Hematopoietic multipotent progenitor cell treated with erythropoietin and hydrocortisone succinate and interleukin-3 and kit ligand, for 17 days (in vitro differentiated cells): ENCODE data around the gene AMOTL1.
"Not testable (repeated sequence)": the region's sequence is repeated elsewhere in the genome, so short reads cannot be mapped to it uniquely, and the experiment has no call there.

Experiments used
- DNase-seq: peaks from one replicate; pipeline ENCODE4 v3.0.0-alpha.2; 2015; ENCODE audit warnings: low spot score

Gene AMOTL1

DNA sequence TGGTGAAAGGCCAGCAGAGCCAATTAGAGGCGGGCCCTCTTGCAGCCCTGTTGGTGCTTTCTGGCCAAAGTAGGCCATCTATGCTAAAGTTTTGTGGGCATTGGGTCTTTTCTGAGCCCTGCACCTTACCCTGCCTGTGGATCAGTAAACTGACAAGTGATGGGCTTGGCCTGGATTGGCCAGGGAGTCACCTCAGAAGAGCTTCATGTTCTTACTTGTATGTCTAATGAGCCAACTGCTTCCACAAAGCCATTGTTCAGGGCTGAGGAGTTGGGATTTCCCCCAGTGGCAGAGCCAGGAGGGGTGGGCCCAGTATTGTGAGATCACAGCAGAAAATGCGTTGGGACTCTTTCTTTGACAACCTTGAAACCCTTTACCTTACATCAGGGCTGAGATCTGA lies 114.8 kb downstream of the AMOTL1 start:
- no peak for DNase-seq

DNA sequence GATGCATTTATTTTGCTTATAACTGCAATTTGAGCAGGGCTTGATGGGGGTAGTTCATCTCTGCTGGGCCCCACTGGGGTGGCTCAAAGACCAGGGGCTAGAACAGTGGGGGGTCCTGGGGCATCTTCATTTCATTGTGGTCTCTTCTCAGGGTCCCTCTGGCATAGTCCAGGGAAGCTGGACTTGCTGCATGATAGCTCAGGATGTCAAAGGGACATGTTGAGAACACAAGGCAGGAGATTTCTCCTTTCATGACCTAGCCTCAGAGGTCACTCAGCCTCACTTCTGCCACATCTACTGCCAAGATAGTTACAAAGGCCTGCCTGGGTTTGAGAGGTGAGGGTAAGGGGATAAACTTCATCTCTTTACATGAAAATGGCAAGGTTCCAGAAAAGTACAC lies 115.7 kb downstream of the AMOTL1 start:
- DNase-seq, result no peak

DNA sequence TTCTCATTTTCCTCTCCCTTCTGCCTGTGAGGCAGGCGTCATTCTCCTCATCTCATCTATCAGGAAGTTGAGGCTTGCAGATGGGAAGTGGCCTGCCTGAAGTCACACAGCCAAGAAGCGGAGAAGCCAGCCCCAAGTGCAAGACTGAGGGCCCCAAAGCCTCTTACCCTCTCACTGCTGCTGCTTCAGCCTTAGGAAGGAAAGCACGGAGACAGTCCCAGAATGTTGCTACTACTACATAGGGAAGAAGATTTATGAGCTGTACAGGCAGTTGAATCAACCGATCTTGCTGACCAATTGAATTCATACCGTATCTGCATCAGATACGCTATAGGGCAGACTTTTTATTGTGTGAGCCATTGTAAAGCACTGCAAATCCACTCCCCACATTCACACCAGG lies 116.2 kb downstream of the AMOTL1 start:
- DNase-seq, result no peak

DNA sequence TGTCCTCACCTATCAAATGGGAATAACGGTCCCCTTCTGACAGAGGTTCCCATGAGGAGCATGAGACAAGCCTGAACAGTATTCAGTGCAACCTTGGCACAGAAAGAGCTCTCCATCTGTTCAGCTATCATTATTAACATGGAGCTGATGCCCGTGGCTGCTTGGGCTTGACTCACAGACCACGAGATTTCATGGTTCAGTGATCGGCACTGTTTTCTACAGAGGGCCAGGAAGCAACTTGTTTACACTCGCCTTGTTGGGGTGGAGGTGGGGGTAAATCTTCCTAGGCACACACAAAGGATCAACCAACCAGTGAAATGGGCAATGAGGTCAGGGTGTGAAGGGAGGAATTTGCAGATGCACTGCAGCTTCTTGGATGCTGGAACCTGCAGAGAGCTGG lies 117.0 kb downstream of the AMOTL1 start:
- no peak for DNase-seq

DNA sequence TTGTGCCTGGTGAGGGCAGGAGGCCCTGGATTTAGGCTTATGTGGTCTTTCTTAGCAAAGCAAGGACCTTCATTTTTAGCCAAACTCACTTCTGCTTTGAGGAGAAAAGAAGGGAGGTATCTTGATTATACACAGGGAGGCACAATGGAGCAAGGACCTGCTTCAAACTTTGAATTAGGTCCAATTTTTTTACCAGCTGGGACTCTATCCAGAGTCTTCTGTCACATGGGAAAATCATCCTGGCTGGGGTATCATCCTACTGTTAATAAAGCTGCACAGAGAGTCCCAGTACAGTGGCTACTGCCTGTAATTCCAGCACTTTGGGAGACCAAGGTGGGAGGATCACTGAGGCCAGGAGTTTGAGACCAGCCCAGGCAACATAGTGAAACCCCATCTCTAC lies 117.4 kb downstream of the AMOTL1 start:
- no peak for DNase-seq

DNA sequence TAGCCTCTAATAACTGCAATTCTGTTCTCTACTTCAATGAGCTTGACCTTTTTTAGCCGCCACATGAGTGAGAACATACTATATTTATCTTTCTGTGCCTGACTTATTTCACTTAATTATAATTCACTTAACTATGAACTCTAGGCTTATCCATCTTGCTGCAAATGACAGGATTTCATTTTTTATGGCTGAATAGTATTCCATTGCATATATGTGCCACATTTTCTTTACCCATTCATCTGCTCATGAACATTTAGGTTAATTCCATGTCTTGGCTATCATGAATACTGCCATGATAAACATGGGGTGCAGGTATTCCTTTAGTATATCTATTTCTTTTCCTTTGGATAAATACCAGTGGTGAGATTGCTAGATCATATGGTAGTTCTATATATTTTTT lies 120.0 kb downstream of the AMOTL1 start:
- no peak for DNase-seq

DNA sequence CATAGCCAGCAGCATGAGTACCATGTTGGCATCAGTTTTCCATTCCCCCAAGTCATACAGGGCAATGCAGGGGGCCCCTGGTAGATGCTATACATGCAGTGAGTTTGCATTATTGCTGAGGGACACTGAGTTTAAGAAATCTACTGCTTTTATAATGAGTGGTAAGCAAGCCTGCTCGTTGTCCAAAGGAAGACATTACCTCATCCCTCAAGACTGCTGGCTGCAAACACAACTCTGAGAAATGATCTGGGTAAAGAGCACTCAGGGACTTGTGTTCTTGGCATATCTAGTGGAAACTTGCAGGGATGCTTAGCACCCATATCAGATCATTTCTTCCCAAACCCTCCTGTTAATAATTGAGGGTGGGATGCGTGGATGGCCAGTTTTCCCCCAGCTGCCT lies 127.3 kb downstream of the AMOTL1 start:
- no peak for DNase-seq

DNA sequence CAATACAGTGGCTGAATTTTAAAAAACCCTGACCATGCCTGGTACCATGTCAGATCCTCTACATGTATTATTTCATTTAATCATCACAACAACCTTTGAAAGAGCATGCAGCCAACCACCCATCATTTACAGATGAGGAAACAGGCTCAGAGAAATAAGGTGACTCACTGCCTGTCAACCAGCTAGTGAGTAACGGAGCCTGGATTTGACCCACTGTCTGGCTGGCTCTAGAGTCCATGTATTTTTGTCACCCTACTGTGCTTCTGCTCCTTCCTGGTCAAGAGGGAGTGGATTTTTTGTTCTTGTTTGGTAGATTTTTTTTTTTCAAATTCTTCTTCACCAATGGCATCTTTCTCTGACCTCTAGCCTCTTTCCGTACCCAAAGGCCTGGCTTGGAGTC lies 127.8 kb downstream of the AMOTL1 start:
- DNase-seq, result no peak

DNA sequence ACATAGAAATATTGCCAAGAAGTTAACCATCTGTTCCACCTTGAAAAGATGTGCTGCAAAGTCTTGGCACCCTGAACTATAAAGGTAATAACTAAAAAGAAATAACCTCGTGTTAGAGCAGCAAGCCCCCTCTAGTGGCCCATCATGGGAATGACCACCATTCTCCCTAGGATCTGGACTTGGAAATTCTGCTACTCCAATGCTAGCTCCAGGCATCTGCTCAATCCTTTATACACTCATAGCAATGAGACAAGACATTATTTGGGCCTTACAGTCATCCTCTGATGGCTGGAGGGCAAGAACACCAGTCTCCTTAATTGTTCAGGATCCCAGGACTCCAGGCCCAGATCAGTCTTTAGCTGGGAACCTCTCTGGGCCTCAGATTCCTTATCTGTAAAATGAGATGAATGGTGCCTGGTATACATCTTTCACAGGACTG lies 129.2 kb downstream of the AMOTL1 start:
- DNase-seq, result peak; percentile 43

DNA sequence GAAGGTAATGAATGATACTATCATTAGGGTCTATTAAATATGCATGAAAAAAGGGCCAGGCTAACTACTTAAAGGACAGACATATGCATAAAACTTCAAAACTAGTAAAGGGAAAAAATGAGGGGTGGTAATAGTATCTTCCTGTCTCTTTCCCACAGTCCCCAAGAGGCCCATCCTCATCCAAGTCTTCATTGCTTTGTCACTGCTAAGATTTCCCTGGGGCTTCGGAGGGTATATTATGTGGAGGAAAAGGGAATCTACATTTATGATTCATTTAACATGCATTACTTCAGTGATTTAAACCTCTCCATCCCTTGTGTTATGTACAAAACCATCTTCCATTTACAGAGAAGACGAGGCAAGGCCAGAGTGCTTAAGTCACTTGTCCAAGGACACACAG lies 139.1 kb downstream of the AMOTL1 start:
- DNase-seq, result no peak

DNA sequence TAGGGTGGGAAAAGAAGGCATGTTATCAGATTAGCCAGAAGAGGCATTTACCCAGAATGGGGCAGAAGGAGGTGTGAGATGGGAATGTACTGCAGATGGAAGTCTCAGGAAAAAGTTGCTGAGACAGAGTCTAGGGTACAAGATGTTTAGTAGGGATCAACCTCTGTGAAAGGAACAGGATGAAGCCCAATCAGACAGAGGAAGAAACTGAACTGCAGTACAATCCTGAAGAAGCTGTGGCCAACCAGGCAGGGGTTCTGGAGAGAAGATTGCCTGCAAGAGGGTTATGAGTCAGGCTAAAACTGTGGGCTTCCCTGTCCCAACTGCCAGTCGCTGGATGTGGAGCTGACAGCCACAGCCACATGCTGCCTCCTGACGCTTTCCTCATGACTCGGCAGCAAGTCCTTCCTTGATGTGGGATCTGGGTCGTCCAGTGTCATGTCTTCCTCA lies 141.2 kb downstream of the AMOTL1 start:
- DNase-seq, result no peak

DNA sequence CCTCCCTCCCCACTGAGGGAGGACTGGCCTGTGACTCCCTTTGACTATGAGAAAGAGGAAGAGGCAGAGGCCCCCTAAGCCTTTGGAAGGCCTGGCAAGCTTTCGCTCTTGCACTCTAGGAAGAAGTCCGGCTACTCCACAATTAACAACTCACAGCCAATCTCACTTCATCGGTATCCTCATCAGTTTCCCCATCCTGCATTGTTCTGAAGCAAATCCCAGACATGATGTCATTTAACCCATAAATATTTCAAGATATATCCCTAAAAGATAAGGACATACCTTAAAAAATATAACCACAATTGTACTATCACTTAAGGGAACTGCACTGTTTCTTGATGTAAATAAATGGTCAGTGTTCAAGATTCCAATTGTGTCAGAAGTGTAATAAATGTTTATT lies 142.1 kb downstream of the AMOTL1 start:
- DNase-seq, result no peak

DNA sequence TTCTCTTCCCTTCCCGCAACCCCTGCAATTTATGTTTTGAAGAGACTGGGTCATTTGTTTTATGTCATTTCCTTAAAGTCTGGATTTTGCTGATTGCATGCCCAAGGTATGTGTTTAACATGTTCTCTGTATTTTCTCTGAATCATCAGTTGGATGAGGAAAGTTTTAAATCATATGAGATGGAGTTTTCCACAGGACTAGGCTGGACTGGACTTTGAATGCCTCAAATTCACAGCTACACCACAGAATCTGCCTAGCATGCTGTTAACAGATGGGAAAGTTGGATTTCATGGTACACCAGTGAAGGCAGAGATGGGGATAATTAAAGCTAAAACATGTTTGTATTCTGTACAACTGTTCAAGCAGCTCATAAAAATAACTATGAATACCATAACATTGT lies 142.6 kb downstream of the AMOTL1 start:
- no peak for DNase-seq

DNA sequence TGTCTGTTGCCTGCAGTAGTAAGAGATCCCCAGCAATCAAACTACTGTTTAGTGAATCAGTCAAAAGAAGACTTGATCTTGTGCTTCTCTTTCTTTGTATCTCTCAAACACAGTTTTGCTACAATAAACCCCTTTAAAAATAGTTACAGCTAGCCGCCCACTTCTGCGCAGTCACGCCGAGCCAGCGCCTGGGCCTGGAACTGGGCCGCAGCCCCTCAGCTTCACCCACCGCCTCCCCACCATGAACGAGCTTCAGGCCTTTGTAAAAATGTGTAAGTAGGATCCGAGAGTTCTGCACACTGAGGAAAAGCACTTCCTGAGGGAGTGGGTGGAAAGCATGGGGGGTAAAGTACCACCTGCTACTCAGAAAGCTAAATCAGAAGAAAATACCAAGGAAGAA lies 144.7 kb downstream of the AMOTL1 start:
- no peak for DNase-seq

DNA sequence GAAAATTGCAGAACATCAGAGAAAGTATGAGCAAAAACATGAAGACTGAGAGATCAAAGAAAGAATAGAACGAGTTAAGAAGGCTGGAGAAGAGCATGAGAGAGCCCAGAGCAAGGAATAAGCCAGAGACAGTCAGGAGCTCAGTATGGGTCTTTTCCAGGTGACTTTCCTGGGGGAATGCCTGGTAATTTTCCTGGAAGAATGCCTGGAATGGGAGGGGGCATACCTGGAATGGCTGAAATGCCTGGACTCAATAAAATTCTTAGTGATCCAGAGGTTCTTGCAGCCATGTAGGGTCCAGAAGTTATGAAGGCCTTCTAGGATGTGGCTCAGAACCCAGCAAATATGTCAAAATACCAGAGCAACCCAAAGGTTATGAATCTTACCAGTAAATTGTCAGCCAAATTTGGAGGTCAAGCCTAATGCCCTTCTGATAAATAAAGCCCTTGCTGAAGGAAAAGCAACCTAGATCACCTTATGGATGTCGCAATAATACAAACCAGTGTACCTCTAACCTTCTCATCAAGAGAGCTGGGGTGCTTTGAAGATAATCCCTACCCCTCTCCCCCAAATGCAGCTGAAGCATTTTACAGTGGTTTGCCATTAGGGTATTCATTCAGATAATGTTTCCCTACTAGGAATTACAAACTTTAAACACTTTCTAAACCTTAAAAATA lies 145.7 kb downstream of the AMOTL1 start:
- not testable (repeated sequence) for DNase-seq

DNA sequence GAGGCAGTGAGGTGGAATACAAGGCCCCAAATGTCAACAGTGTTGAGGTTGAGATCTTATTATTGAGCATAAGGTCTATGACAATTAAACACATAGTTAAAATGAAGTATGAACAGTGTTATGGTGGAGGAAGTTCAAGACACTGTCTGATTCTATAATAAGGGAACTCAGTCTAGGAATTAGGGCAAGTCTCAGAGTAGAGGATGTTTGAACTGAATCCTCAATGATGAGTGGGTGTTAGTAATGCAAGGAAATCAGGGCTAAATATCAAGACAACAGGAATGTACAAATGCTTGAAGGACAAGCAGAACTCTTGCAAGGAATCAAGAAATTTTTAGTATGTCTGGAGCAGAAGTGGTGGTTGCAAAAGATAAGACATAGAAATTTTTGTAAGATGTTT lies 152.2 kb downstream of the AMOTL1 start:
- DNase-seq, result no peak

DNA sequence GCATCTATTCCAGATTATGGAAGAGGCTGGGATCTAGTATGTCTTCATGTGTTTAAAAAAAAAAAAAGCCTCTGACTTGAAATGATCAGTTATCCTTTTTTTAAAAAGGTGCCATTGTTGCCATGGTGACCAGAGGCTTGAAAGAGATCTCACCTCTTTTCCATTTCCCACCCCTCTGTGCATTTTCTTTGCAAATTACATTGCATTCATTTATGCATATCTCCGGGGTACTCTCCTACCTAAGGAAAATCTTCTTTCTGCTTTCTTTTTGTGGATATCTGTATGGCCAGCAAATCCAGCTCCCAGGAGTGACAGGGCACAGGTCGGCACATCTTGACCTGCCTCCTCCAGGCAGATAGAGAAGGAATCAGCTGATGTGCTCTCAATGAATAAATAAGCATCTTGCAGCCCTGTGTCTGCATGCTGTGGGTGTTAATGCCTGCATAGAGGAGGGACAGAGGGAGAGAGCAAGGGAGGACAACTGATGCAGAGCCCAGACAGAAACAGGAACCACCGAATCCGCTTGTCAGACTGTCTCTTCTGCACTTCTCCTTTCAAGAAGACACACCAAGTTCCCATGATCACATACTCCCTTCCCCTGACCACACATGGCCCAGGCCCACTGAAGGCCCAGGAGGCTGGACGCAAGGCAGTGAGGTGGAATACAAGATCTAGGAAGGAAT lies 154.3 kb downstream of the AMOTL1 start:
- no peak for DNase-seq

DNA sequence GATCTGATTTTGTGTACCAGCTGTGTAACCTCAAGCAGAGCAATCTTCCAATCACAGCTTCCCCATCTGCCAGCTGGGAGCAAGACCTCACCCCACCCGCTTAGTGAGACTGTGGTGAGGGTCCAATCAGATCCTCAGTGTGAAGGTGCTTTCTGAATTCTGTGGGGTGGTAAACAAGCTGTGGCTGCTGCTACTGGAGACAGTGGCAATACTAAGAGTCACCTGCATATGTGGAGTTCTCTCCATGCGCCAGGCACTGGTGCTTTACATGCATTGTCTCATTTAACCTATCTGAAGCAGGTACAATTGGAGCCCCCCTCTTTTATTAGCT lies 154.8 kb downstream of the AMOTL1 start:
- DNase-seq, result no peak

DNA sequence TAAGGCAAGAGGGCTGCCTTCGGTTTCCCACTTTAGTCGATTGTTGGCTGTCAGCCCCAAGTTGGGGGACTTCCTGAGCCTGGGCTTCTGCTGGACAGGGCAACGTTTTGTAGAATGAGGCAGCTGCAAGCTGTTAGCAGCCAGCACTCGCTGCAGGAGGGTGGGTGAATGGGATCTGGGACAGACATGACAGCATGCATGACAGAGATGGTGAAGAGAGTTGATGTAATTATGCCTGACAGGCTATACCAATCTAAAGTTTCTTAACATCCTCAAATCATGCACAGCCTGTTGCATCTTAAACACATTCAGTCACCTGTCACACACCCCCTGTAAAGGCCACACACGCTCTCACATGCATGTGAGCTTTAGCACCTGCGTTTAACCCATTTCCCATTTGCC lies 156.0 kb downstream of the AMOTL1 start:
- no peak for DNase-seq

DNA sequence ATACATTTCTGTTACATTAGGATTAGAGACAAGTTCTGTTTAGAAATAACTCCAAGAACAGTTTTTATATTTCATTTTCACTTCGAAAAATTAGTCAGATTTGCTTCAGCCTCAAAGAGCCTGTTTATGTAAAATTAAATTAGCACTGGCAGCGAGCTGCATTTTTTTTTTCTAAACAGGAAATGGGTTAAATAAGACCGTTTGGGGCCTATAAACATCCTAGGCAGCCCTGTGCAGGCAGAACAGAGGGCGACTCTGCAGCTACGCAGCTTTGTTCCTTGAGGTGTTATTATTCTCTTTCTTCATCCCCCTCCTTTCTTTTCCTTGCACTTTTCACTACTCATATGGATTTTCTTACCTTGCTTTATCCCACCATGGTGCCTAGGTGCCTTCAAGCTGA lies 156.5 kb downstream of the AMOTL1 start:
- no peak for DNase-seq

DNA sequence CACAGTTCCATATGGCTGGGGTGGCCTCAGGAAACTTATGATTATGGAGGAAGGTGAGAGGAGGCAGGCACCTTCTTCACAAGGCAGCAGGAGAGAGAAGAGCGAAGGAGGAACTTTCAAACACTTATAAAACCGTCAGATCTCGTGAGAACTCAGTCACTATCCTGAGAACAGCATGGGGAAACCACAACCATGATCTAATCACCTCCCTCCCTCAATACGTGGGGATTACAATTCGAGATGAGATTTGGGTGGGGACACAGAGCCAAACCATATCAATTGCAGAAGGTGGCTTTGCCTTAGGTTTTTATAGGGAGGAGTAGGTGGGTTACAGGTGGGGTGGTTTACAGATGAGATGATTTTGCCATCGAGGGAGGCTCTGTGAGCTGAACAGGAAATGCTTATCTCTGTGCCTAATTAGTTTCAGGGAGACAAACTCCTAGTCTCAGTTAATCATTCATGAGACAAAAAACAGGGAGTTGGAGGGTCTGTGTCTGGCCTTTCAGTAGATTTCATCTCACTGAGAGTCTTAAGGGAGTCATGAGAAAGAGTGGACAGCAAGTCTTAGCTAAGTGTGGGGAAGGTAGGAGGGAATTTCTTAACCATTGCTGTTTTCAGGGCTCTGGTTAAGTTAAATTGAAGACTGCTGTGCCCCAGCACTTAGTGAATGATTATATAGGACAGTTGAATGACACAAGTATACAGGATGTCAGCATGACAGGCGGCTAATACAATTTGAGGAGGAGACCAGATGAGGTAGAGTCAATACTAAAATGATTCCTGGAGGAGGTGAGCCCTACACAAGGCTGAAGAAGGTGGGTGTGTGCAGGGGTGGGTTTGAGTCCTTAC lies 157.5 kb downstream of the AMOTL1 start:
- DNase-seq, result no peak

DNA sequence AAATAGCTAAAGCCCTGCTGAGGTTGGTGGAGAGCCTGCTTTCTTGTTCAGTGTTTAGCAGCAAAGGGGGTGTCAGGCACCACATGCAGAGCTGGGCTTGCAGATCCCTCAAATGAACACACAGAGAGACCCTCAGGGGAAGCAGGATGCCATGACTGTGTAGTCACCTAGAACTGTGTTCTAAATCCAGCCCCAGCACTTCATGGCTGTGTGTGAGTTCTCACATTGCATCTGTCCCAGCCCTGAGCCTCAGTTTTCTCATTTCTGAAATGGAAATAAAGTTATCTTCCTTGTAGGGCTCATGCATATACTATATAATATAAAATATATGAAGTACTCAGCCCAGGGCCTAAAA lies 158.1 kb downstream of the AMOTL1 start:
- no peak for DNase-seq
